Raji (cell line): Measurements from ENCODE around the gene IL17RA.

Source experiments
- POLR2A ChIP-seq: IDR thresholded peaks from 2 replicates; pipeline ENCODE4 v1.6.1; 2011; ENCODE audit warnings: low read depth, low read length, control low read depth; ENCODE audit not compliant: insufficient read depth

The IL17RA gene

GRCh38 chr22:17130199-17130598, 45.4 kb downstream of the IL17RA start:
- no peak for TF ChIP-seq POLR2A

GRCh38 chr22:17131686-17132085, 46.9 kb downstream of the IL17RA start:
- no peak for TF ChIP-seq POLR2A

- no peak for TF ChIP-seq POLR2A
Observed at GRCh38 chr22:17132112-17132511, 47.3 kb downstream of the IL17RA start.

GRCh38 chr22:17133137-17133536, 48.3 kb downstream of the IL17RA start:
- no peak for TF ChIP-seq POLR2A

- TF ChIP-seq POLR2A = no peak
Observed at GRCh38 chr22:17135153-17135760, 50.5 kb downstream of the IL17RA start.

- TF ChIP-seq POLR2A = no peak
Observed at GRCh38 chr22:17137170-17137569, 52.4 kb downstream of the IL17RA start.

GRCh38 chr22:17137861-17138425, 53.1 kb downstream of the IL17RA start:
- no peak for TF ChIP-seq POLR2A

GRCh38 chr22:17138513-17138912, 53.7 kb downstream of the IL17RA start:
- no peak for TF ChIP-seq POLR2A

GRCh38 chr22:17140022-17140421, 55.2 kb downstream of the IL17RA start:
- no peak for TF ChIP-seq POLR2A

GRCh38 chr22:17140826-17141766, 56.3 kb downstream of the IL17RA start:
- no peak for TF ChIP-seq POLR2A

- TF ChIP-seq POLR2A = no peak
Observed at GRCh38 chr22:17143101-17143500, 58.3 kb downstream of the IL17RA start.

GRCh38 chr22:17143826-17144225, 59.0 kb downstream of the IL17RA start:
- TF ChIP-seq POLR2A = no peak

- TF ChIP-seq POLR2A = no peak
Observed at GRCh38 chr22:17145021-17145680, 60.4 kb downstream of the IL17RA start.

- TF ChIP-seq POLR2A = no peak
Observed at GRCh38 chr22:17149076-17149815, 64.4 kb downstream of the IL17RA start.

- TF ChIP-seq POLR2A = no peak
Observed at GRCh38 chr22:17152340-17152739, 67.5 kb downstream of the IL17RA start.

GRCh38 chr22:17152971-17153370, 68.2 kb downstream of the IL17RA start:
- no peak for TF ChIP-seq POLR2A
